GM12874 (cell line): ENCODE results near the gene CCDC34.

Experiments
- TF ChIP-seq, protein P1 (sequence below): IDR thresholded peaks from 2 replicates; pipeline ENCODE4 v1.5.1; 2011; ENCODE audit warnings: low read depth, mild to moderate bottlenecking, control low read depth, low read length, moderate library complexity; ENCODE audit not compliant: insufficient read depth

CCDC34 gene

GRCh38 chr11:27291302-27291889, 71.6 kb downstream of the CCDC34 start:
- TF ChIP-seq, protein P1, sequence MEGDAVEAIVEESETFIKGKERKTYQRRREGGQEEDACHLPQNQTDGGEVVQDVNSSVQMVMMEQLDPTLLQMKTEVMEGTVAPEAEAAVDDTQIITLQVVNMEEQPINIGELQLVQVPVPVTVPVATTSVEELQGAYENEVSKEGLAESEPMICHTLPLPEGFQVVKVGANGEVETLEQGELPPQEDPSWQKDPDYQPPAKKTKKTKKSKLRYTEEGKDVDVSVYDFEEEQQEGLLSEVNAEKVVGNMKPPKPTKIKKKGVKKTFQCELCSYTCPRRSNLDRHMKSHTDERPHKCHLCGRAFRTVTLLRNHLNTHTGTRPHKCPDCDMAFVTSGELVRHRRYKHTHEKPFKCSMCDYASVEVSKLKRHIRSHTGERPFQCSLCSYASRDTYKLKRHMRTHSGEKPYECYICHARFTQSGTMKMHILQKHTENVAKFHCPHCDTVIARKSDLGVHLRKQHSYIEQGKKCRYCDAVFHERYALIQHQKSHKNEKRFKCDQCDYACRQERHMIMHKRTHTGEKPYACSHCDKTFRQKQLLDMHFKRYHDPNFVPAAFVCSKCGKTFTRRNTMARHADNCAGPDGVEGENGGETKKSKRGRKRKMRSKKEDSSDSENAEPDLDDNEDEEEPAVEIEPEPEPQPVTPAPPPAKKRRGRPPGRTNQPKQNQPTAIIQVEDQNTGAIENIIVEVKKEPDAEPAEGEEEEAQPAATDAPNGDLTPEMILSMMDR = no peak

GRCh38 chr11:27290261-27291050, 72.6 kb downstream of the CCDC34 start:
- TF ChIP-seq, protein P1 = no peak
